Mesenchymal stem cell (in vitro differentiated cells and primary cell): ENCODE measurements around the gene TECPR2. TPM values are rescaled to one million over a fixed set of nuclear protein-coding genes. Genes with fewer than 3 reads are reported as not detected.

ENCODE experiments used
- DNase-seq: peaks from one replicate; pipeline ENCODE4 v3.0.0-alpha.2; 2013
- H2AFZ ChIP-seq: one replicate; pipeline ENCODE4 v1.6.1; 2013; ENCODE audit warnings: low read depth, mild to moderate bottlenecking, control low read depth, inconsistent platforms, low read length, moderate library complexity
- H2AK5ac ChIP-seq: 2 replicates; pipeline ENCODE4 v1.6.1; 2013; ENCODE audit warnings: low read length, moderate library complexity, mild to moderate bottlenecking, inconsistent platforms; ENCODE audit not compliant: severe bottlenecking
- H2BK120ac ChIP-seq: one replicate; pipeline ENCODE4 v1.6.1; 2013; ENCODE audit warnings: low read depth, mild to moderate bottlenecking, inconsistent platforms, low read length, moderate library complexity
- H2BK12ac ChIP-seq, 2 experiments: one replicate each; pipeline ENCODE4 v1.6.1; 2013; ENCODE audit warnings: inconsistent platforms in 2 of 2, low read length in 2 of 2, mild to moderate bottlenecking in 2 of 2, moderate library complexity in 2 of 2, control low read depth in 1 of 2
- H2BK15ac ChIP-seq: one replicate; pipeline ENCODE4 v1.6.1; 2013; ENCODE audit warnings: mild to moderate bottlenecking, low read depth, inconsistent platforms; ENCODE audit not compliant: poor library complexity, severe bottlenecking
- H2BK5ac ChIP-seq: 2 replicates; pipeline ENCODE4 v1.6.1; 2013; ENCODE audit warnings: low read depth, mild to moderate bottlenecking, low read length, control low read depth, inconsistent platforms; ENCODE audit not compliant: poor library complexity, severe bottlenecking
- H3K14ac ChIP-seq, 2 experiments: one replicate each; pipeline ENCODE4 v1.6.1; 2013; ENCODE audit warnings: inconsistent platforms in 2 of 2, low read length in 2 of 2, control low read depth in 1 of 2, mild to moderate bottlenecking in 1 of 2, moderate library complexity in 1 of 2
- H3K18ac ChIP-seq, 2 experiments: one replicate each; pipeline ENCODE4 v1.6.1; 2013; ENCODE audit warnings: inconsistent platforms in 2 of 2, low read length in 2 of 2, control low read depth in 1 of 2, low read depth in 1 of 2, mild to moderate bottlenecking in 1 of 2
- H3K23ac ChIP-seq, 2 experiments: one replicate each; pipeline ENCODE4 v1.6.1; 2013; ENCODE audit warnings: inconsistent platforms in 2 of 2, low read length in 2 of 2, mild to moderate bottlenecking in 2 of 2, moderate library complexity in 2 of 2, control low read depth in 1 of 2
- H3K27ac ChIP-seq: 2 replicates; pipeline ENCODE4 v1.5.1; 2013; ENCODE audit warnings: mild to moderate bottlenecking, moderate library complexity, low read length, control low read depth, inconsistent platforms; ENCODE audit not compliant: poor library complexity, severe bottlenecking
- H3K27me3 ChIP-seq, 2 experiments: 2 replicates each; pipeline versions ENCODE4 v1.6.1 to v1.7.0; 2013; ENCODE audit warnings: low read length in 2 of 2, mild to moderate bottlenecking in 2 of 2, moderate library complexity in 2 of 2, control low read depth in 1 of 2, inconsistent platforms in 1 of 2; ENCODE audit not compliant: control insufficient read depth in 1 of 2, insufficient read depth in 1 of 2
- H3K36me3 ChIP-seq, 2 experiments: 2 replicates each; pipeline versions ENCODE4 v1.6.1 to v1.7.0; 2013; ENCODE audit warnings: low read length in 2 of 2, control low read depth in 1 of 2, inconsistent platforms in 1 of 2, low read depth in 1 of 2, mild to moderate bottlenecking in 1 of 2; ENCODE audit not compliant: insufficient read depth in 2 of 2, control insufficient read depth in 1 of 2
- H3K4ac ChIP-seq, 2 experiments: one replicate each; pipeline ENCODE4 v1.6.1; 2013; ENCODE audit warnings: inconsistent platforms in 2 of 2, low read length in 2 of 2, mild to moderate bottlenecking in 2 of 2, moderate library complexity in 2 of 2, control low read depth in 1 of 2, low read depth in 1 of 2
- H3K4me1 ChIP-seq: 2 replicates; pipeline ENCODE4 v1.6.1; 2013; ENCODE audit warnings: low read depth, low read length, control low read depth; ENCODE audit not compliant: control insufficient read depth, insufficient read depth
- H3K4me2 ChIP-seq: 2 replicates; pipeline ENCODE4 v1.6.1; 2013; ENCODE audit warnings: low read length, mild to moderate bottlenecking, inconsistent platforms; ENCODE audit not compliant: poor library complexity, severe bottlenecking
- H3K4me3 ChIP-seq, 2 experiments: 2 replicates each; pipeline versions ENCODE4 v1.5.1 to v1.7.0; 2013; ENCODE audit warnings: low read length in 2 of 2, mild to moderate bottlenecking in 2 of 2, control low read depth in 1 of 2, low read depth in 1 of 2; ENCODE audit not compliant: insufficient read depth in 1 of 2
- H3K79me1 ChIP-seq: replicated peaks from 2 replicates; pipeline ENCODE4 v1.6.1; 2013; ENCODE audit warnings: mild to moderate bottlenecking, control low read depth, low read length, inconsistent platforms; ENCODE audit not compliant: poor library complexity, severe bottlenecking
- H3K9ac ChIP-seq: 2 replicates; pipeline ENCODE4 v1.7.0; 2013; ENCODE audit warnings: mild to moderate bottlenecking, low read length, moderate library complexity
- H3K9me3 ChIP-seq: 2 replicates; pipeline ENCODE4 v1.7.0; 2013; ENCODE audit warnings: mild to moderate bottlenecking, low read length; ENCODE audit not compliant: control insufficient read depth
- H4K8ac ChIP-seq: one replicate; pipeline ENCODE4 v1.6.1; 2013; ENCODE audit warnings: inconsistent platforms, mild to moderate bottlenecking, low read length, moderate library complexity
- H4K91ac ChIP-seq: one replicate; pipeline ENCODE4 v1.6.1; 2013; ENCODE audit warnings: mild to moderate bottlenecking, low read length, inconsistent platforms
- WGBS: methylation state at CpG from one replicate; pipeline ENCODE4 v1.1.7; 2013; ENCODE audit warnings: mixed read lengths; 5-methylcytosine and 5-hydroxymethylcytosine counted together
- polyA plus RNA-seq, 2 experiments: library from polyadenylated mRNA; stranded (reverse); fragments of 200-250 nt; gene quantifications; one replicate each; pipeline ENCODE4 v1.2.3, GENCODE V29; 2013

TECPR2 gene
- polyA plus RNA-seq (2013, experiment 1 of 2): 11.6 TPM
- 10.0 TPM for polyA plus RNA-seq (2013, experiment 2 of 2)

GRCh38 chr14:102362545-102363181 is at the start of gene TECPR2, which contains the start of gene CINP:
TSS of gene TECPR2 (plus strand) at chr14:102362941. CDS start at chr14:102376722, 13,781 bp downstream.
TSS of gene CINP (minus strand) at chr14:102362890. CDS start at chr14:102362851, 39 bp downstream.
- Histone ChIP-seq H3K4me2 (peak within 1 kb of the TSS; percentile 93), H2BK15ac (peak within 1 kb of the TSS; percentile 90), H2AK5ac (no peak within 1 kb of the TSS)

GRCh38 chr14:102314242-102315011 is 48.3 kb upstream of the TECPR2 start:
- Histone ChIP-seq H3K9me3 (no peaks in the 10 kb centered on the region), H2AFZ (peak overlapping the region; percentile 46), H2BK120ac (no peak overlapping the region), H3K27ac (no peak overlapping the region), H3K23ac (no peak overlapping the region), H3K27me3 (no peaks in the 10 kb centered on the region), H3K79me1 (no peaks in the 10 kb centered on the region), H3K4me3 (peak overlapping the region; percentile 62 to 70), H4K8ac (peak overlapping the region; percentile 52), H2BK5ac (no peak overlapping the region), H4K91ac (no peak overlapping the region), H3K18ac (peak overlapping the region in 1 of 2 experiments; percentile 85), H3K14ac (peak overlapping the region in 1 of 2 experiments; percentile 51), H3K9ac (peak overlapping the region; percentile 77), H3K4ac (no peak overlapping the region), H3K4me2 (peak overlapping the region; percentile 96), H2AK5ac (no peak overlapping the region), H2BK15ac (peak overlapping the region; percentile 44), H3K4me1 (peaks cover 15% of the 10 kb centered on the region), H3K36me3 (no peaks in the 10 kb centered on the region), H2BK12ac (peak overlapping the region in 1 of 2 experiments; percentile 79)
- DNase-seq: peak; percentile 79
- WGBS: 6% methylated on average over 49 of the region's 52 CpGs

More at GRCh38 chr14:102362545-102363181, at the start of gene TECPR2, which contains the start of gene CINP:
- Histone ChIP-seq H3K79me1 (peaks cover 40% of the 10 kb centered on the region), H3K9ac (peak within 1 kb of the TSS; percentile 93), H4K8ac (peak within 1 kb of the TSS; percentile 92), H3K9me3 (no peaks in the 10 kb centered on the region), H3K27me3 (no peaks in the 10 kb centered on the region), H2BK120ac (no peak within 1 kb of the TSS), H3K4ac (peak within 1 kb of the TSS in 1 of 2 experiments; percentile 93), H2BK12ac (peak within 1 kb of the TSS in 1 of 2 experiments; percentile 42), H3K4me3 (peak within 1 kb of the TSS; percentile 86 to 92), H3K36me3 (peaks cover 4 to 26% of the 10 kb centered on the region in 2 experiments), H3K4me1 (peaks cover 9% of the 10 kb centered on the region), H2AFZ (peak within 1 kb of the TSS; percentile 96), H3K27ac (peak within 1 kb of the TSS; percentile 75), H4K91ac (peak within 1 kb of the TSS; percentile 72), H2BK5ac (peak within 1 kb of the TSS; percentile 49), H3K14ac (peak within 1 kb of the TSS in 1 of 2 experiments; percentile 96), H3K18ac (peak within 1 kb of the TSS; percentile 72 to 94), H3K23ac (peak within 1 kb of the TSS; percentile 46 to 100)
- WGBS: 2% methylated on average over 30 of the region's 58 CpGs
- peak; percentile 96 for DNase-seq

GRCh38 chr14:102315121-102315520 is 47.6 kb upstream of the TECPR2 start:
- Histone ChIP-seq H3K27me3 (no peaks in the 10 kb centered on the region), H3K79me1 (no peaks in the 10 kb centered on the region), H2BK15ac (no peak overlapping the region), H2AK5ac (peak overlapping the region; percentile 25), H2AFZ (no peak overlapping the region), H3K36me3 (no peaks in the 10 kb centered on the region), H3K14ac (no peak overlapping the region), H2BK5ac (no peak overlapping the region), H4K91ac (no peak overlapping the region), H3K9me3 (no peaks in the 10 kb centered on the region), H3K18ac (no peak overlapping the region), H3K4me1 (peaks cover 15% of the 10 kb centered on the region), H3K23ac (peak overlapping the region in 1 of 2 experiments; percentile 26), H3K4ac (no peak overlapping the region), H3K4me3 (no peak overlapping the region), H3K4me2 (no peak overlapping the region), H2BK12ac (no peak overlapping the region), H3K9ac (no peak overlapping the region), H4K8ac (no peak overlapping the region), H2BK120ac (no peak overlapping the region), H3K27ac (no peak overlapping the region)
- no peak for DNase-seq
- WGBS: 92% methylated on average over 6 of the region's 6 CpGs

- H3K9ac ChIP-seq: peak overlapping the region; percentile 87
- peaks cover 10% of the 10 kb centered on the region for H3K79me1 ChIP-seq
- H2AK5ac ChIP-seq: no peak overlapping the region
- H2AFZ ChIP-seq: peak overlapping the region; percentile 87
- H2BK5ac ChIP-seq: peak overlapping the region; percentile 78
- H3K36me3 ChIP-seq: no peaks in the 10 kb centered on the region
- no peak overlapping the region for H4K8ac ChIP-seq
- no peak overlapping the region for H4K91ac ChIP-seq
- peaks cover 18% of the 10 kb centered on the region for H3K4me1 ChIP-seq
- H3K27ac ChIP-seq: peak overlapping the region; percentile 90
- no peak overlapping the region for H3K23ac ChIP-seq
- H2BK15ac ChIP-seq: no peak overlapping the region
- no peak overlapping the region for H3K14ac ChIP-seq
- no peak overlapping the region for H2BK12ac ChIP-seq
- peak overlapping the region; percentile 53 for H3K4me2 ChIP-seq
- peak overlapping the region in 1 of 2 experiments; percentile 79 for H3K4me3 ChIP-seq
- H3K27me3 ChIP-seq: no peaks in the 10 kb centered on the region
- H3K18ac ChIP-seq: no peak overlapping the region
- no peak overlapping the region for H3K4ac ChIP-seq
- no peak overlapping the region for H2BK120ac ChIP-seq
- no peaks in the 10 kb centered on the region for H3K9me3 ChIP-seq
- DNase-seq: peak; percentile 87
- 24% methylated on average over 10 of the region's 10 CpGs for WGBS
Observed at GRCh38 chr14:102316338-102316742, 46.4 kb upstream of the TECPR2 start.
